ENCODE measurements around the gene ANTXR1.
A peak's percentile ranks its signal among the peaks of the same experiment; 100 is the strongest.

The ANTXR1 gene

DNA sequence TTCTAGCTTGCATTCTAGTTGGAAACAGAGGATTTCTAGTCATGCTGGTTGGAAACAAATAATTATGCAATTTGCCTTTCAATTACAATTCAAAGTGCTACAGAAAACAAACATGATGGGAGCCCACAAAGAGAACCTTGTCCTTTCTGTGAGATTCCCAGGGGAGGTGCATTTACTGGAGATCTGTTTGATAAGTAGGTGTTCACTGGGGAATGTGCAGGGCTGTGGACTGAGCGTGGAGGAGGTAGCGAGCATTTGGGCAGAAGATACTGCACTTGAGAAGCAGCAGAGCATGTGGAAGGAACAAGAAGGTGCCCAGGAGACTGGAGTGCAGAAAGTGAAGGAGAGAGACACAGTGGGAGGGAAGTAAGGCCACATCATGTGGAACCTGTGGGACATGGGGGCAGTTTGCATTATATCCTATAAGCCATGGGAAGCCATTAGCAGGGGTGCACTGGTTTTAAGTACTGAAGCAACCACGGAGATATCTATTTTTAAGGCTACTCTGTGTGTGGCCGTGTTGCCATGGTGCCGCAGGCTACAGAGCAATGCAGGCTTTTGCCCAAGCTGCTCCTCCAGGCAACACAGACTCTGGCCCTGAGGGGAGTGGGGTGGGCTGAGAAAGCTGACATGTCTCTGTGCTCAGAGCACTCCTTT lies 154.0 kb downstream of the ANTXR1 start:
- FAIRE-seq (no peak), DNase-seq (ENCODE audit: insufficient read length, low spot score) (no peak)
- TF ChIP-seq POLR2A (IDR thresholded peaks at IDR 0.05; ENCODE audit: low read depth, low read length) (no peak), TAF1 (IDR thresholded peaks at IDR 0.05; ENCODE audit: low read depth, low read length) (no peak), SPI1 (IDR thresholded peaks at IDR 0.05; ENCODE audit: low read depth, low read length) (no peak), PAX5 (IDR thresholded peaks at IDR 0.05; ENCODE audit: insufficient read depth, low read length, severe bottlenecking) (no peak), POU2F2 (IDR thresholded peaks at IDR 0.05; ENCODE audit: low read depth, low read length) (no peak), POLR2AphosphoS5 (IDR thresholded peaks at IDR 0.05; ENCODE audit: low read depth, low read length) (no peak)

GRCh38 chr2:69167469-69167822 lies 154.5 kb downstream of the ANTXR1 start:
- FAIRE-seq (no peak), DNase-seq (ENCODE audit: insufficient read length, low spot score) (no peak)
- TF ChIP-seq TAF1 (IDR thresholded peaks at IDR 0.05; ENCODE audit: low read depth, low read length) (no peak), POLR2AphosphoS5 (IDR thresholded peaks at IDR 0.05; ENCODE audit: low read depth, low read length) (no peak), POLR2A (IDR thresholded peaks at IDR 0.05; ENCODE audit: low read depth, low read length) (no peak), PAX5 (IDR thresholded peaks at IDR 0.05; ENCODE audit: insufficient read depth, low read length, severe bottlenecking) (no peak), POU2F2 (IDR thresholded peaks at IDR 0.05; ENCODE audit: low read depth, low read length) (no peak), SPI1 (IDR thresholded peaks at IDR 0.05; ENCODE audit: low read depth, low read length) (no peak)

- DNase-seq (ENCODE audit: insufficient read length, low spot score): no peak
- no peak for FAIRE-seq
- no peak for TF ChIP-seq POLR2AphosphoS5 (IDR thresholded peaks at IDR 0.05; ENCODE audit: low read depth, low read length)
Measured at GRCh38 chr2:69168144-69168813, 155.3 kb downstream of the ANTXR1 start.

- FAIRE-seq: no peak
Measured at GRCh38 chr2:69168950-69169654, 156.1 kb downstream of the ANTXR1 start.

DNA sequence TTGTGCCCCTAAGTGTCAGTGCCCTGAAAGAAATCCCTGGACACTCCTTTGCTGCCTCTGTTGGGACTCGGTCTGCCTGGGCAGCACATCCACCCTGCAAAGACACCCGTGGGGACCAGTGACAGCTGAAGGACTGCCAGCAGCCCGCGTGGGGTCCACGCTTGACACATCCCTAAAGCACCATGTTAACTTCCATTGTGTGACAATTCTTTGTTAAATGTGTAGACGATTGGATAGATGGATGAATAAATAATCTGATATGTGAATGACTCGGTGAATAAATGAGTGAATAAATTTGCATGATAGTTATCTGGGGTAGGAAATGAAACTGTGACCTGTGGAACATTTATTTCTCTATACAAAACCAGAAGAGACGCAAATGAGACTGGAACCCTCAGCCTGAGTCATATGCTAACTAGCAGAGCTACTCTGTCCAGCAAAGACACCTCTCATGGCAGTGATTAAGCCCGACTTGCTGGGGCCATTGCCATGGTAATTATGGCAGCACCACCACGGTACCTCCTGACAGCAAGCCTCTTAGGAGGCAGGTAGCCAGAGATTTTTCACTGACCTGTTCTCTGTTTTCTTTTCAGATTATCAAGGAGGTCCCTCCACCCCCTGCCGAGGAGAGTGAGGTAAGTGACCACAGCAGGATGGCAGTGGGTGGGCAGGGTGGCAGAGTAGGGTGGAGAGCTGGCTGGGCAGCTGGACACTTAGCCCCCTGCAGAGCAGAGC lies 156.8 kb downstream of the ANTXR1 start:
- TF ChIP-seq SPI1 (IDR thresholded peaks at IDR 0.05; ENCODE audit: low read depth, low read length) (peak; percentile 39; the same call in 1 of the 2 replicates), POU2F2 (IDR thresholded peaks at IDR 0.05; ENCODE audit: low read depth, low read length) (no peak), PAX5 (IDR thresholded peaks at IDR 0.05; ENCODE audit: insufficient read depth, low read length, severe bottlenecking) (no peak), POLR2AphosphoS5 (IDR thresholded peaks at IDR 0.05; ENCODE audit: low read depth, low read length) (no peak)
- DNase-seq (ENCODE audit: insufficient read length, low spot score): no peak

More at GRCh38 chr2:69168950-69169654, 156.1 kb downstream of the ANTXR1 start:
- DNase-seq (ENCODE audit: insufficient read length, low spot score): no peak
- TF ChIP-seq POLR2A (IDR thresholded peaks at IDR 0.05; ENCODE audit: low read depth, low read length) (no peak), POLR2AphosphoS5 (IDR thresholded peaks at IDR 0.05; ENCODE audit: low read depth, low read length) (no peak), POU2F2 (IDR thresholded peaks at IDR 0.05; ENCODE audit: low read depth, low read length) (no peak), PAX5 (IDR thresholded peaks at IDR 0.05; ENCODE audit: insufficient read depth, low read length, severe bottlenecking) (no peak), SPI1 (IDR thresholded peaks at IDR 0.05; ENCODE audit: low read depth, low read length) (no peak), TAF1 (IDR thresholded peaks at IDR 0.05; ENCODE audit: low read depth, low read length) (no peak)

DNA sequence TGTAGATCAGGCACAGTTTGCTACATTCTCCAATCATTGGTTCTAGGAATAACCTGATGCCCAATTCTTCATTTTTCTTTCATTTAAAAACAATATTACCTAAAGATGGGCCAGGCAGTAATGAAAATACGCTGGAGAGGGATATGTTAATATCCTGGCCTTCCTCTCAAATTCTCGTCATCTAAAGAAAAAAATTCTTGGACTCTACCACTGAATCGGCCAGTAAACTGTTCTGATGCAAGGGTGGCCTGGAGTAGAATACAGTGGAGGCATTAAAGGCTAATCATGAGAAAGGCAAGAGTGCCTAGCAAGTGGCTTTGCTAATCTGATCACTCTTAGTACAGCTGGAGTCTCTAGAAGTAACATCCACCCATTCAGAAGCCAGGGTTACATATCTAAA lies 157.7 kb downstream of the ANTXR1 start:
- no peak for FAIRE-seq
- TF ChIP-seq POLR2AphosphoS5 (IDR thresholded peaks at IDR 0.05; ENCODE audit: low read depth, low read length) (no peak), TAF1 (IDR thresholded peaks at IDR 0.05; ENCODE audit: low read depth, low read length) (no peak)
- no peak for DNase-seq (ENCODE audit: insufficient read length, low spot score)

More for the DNA sequence above, 156.8 kb downstream of the ANTXR1 start:
- FAIRE-seq: no peak

DNA sequence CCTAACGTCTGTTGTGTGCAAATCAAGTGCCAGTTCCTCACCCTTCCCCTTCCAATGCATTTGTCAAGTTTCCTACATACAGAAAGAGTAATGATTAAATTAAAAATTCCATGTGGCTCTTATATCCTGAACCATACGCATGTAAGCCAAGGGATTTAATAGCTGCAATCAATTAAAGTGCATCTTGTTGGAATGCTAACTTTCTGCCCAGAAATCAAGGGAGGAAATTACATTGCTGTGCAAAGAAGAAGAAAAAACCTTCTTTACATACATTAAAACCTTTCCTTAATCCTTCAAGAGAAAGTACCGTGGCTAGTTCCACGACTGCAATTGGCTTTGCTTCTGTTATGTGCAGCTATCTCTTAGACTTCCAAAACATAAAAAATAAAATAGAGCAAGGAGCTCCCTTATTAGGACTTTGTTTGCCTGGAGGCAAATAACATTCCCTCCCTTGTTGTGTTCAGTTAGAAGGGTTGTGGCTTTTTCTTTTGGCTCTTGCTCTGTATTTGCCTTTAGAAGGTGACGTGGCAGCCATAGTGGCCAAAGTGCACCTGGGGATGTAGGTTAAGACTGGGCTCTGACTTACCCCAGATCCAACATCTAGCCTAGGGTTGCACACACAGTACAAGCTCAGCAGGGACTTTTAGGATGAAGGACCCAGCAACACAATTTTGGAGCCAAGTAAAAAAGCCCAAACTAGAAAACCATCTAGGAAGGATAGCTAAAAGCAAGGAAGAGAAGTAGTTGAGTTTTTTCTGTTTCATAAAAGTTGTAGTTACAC lies 158.3 kb downstream of the ANTXR1 start:
- DNase-seq (ENCODE audit: insufficient read length, low spot score) (no peak), FAIRE-seq (no peak)
- TF ChIP-seq SPI1 (IDR thresholded peaks at IDR 0.05; ENCODE audit: low read depth, low read length) (no peak), POLR2AphosphoS5 (IDR thresholded peaks at IDR 0.05; ENCODE audit: low read depth, low read length) (no peak), PAX5 (IDR thresholded peaks at IDR 0.05; ENCODE audit: insufficient read depth, low read length, severe bottlenecking) (no peak), POU2F2 (IDR thresholded peaks at IDR 0.05; ENCODE audit: low read depth, low read length) (no peak), POLR2A (IDR thresholded peaks at IDR 0.05; ENCODE audit: low read depth, low read length) (no peak), TAF1 (IDR thresholded peaks at IDR 0.05; ENCODE audit: low read depth, low read length) (no peak)

DNA sequence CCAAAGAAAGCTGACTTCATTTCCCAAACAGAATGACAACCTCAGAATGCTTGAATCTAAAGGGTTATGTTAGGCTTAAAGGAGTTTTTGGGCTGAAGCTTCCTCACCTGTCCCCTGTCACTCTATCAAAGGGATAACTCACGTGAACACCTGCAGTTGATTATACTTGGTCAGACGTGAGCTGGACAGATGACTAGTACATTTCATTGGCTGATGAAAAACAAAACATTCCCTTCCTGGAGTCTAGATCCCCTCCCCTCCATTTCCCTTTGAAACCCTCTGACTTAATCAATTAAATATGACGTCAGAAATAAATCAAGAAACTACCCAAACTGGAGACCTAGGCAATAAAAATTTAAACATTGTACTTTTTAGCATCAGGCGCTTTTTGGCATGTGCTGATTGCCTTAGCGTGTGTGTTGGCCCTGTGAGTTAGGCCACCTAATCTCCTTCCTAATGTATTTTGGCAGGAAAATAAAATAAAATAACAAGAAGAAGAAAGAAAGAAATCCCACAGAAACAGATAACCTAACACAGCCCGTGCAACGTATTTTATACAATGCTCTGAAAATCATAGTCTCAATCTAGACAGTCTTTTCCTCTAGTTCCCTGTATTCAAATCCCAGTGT lies 159.0 kb downstream of the ANTXR1 start:
- TF ChIP-seq POLR2AphosphoS5 (IDR thresholded peaks at IDR 0.05; ENCODE audit: low read depth, low read length) (no peak), POLR2A (IDR thresholded peaks at IDR 0.05; ENCODE audit: low read depth, low read length) (no peak), SPI1 (IDR thresholded peaks at IDR 0.05; ENCODE audit: low read depth, low read length) (no peak), PAX5 (IDR thresholded peaks at IDR 0.05; ENCODE audit: insufficient read depth, low read length, severe bottlenecking) (no peak), TAF1 (IDR thresholded peaks at IDR 0.05; ENCODE audit: low read depth, low read length) (no peak), POU2F2 (IDR thresholded peaks at IDR 0.05; ENCODE audit: low read depth, low read length) (no peak)
- FAIRE-seq (no peak), DNase-seq (ENCODE audit: insufficient read length, low spot score) (no peak)
